Stimulated activated CD4-positive, alpha-beta T cell treated with anti-CD3 and anti-CD28 coated beads, TNF-alpha, amount 100 ng/mL, for 1 hour (primary cell): ENCODE results near the gene PLXNA2.
A peak's percentile ranks its signal among the peaks of the same experiment; 100 is the strongest.

Experiments used
- DNase-seq, 3 donors: peaks; one replicate each; pipeline ENCODE4 v3.0.0-alpha.2; 2020; ENCODE audit warnings: low read depth in 3 of 3, low spot score in 1 of 3

Gene PLXNA2

DNA sequence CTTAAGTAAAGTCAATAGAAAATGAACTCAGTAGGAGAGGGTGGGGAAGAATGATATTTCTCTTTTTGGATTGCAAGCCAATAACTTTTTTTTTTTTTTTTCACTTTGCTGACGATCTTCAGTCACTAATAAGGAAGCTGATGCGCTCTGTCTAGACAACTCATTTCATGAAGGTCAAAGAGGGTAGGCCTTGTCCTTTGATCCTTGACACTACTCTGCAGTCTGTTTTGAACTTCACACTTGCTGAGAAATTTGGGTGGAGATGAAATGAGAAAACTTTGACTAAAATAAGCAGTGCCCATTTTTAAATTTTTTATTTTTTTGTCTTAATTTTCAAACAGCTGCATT, 20.9 kb upstream of the PLXNA2 start:
- DNase-seq = no peak

GRCh38 chr1:208264469-208265121, 20.4 kb upstream of the PLXNA2 start:
- DNase-seq = no peak

GRCh38 chr1:208261874-208262273, 17.7 kb upstream of the PLXNA2 start:
- DNase-seq = no peak

GRCh38 chr1:208258277-208258676, 14.1 kb upstream of the PLXNA2 start:
- no peak for DNase-seq

- DNase-seq = no peak
Measured at GRCh38 chr1:208257351-208257750, 13.2 kb upstream of the PLXNA2 start.

DNA sequence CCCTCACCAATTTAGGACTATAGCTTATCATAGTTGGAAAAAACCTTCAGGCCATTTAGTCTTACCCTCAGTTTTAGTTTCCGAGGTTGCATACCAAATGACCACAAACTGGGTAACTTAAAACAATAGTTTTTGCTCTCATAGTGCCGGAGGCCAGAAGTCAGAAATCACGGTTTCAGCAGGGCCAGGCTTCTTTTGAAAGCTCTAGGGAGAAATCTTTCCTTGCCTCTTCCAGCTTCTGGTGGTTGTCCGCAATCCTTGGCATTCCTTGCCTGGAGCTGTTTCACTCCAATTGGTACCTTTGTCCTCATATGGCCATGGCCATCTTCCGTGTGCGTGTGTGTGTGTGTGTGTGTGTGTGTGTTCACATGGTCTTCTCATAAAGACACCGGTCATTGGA, 12.4 kb upstream of the PLXNA2 start:
- DNase-seq = no peak

DNA sequence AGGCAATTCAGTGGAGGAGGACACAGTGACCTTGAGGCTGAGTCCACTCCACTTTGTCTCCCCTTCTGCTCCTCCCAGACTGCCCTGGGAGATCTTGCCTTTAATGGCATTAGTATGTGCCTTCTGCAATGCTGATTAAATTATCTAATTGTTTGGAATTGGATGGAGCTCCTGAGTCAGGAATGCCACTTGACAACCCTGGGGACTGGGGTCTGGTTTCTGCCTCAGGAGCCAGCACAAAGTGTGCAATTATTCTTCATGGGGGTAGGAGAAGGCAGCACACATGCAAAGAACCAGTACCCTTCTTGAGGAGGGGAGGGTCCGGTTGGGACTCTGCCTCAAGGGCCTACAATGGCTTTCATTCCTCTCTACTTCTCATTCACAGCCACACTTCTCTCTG, 11.9 kb upstream of the PLXNA2 start:
- no peak for DNase-seq

DNA sequence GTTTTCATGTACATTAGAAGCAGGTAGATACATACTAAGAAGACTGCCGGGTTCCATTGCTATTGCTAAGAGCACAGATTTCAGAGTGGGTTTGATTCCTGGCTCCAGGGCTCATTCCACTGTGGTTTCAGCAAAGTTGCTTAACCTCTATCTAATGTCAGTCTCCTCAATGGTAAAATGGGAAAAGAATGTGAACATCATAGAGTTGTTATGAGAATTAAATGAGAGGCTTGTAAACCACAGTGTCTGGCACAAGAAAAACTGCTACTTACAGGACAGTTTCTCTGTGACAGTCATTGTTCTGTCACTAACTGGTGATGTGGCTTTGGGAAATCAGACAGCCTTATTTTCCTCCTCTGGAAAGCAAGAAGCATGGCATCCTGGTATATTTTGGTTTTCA, 10.7 kb upstream of the PLXNA2 start:
- no peak for DNase-seq

- DNase-seq = no peak
Measured at GRCh38 chr1:208254376-208254775, 10.2 kb upstream of the PLXNA2 start.

- no peak for DNase-seq
Measured at GRCh38 chr1:208252836-208253576, 8.8 kb upstream of the PLXNA2 start.

DNA sequence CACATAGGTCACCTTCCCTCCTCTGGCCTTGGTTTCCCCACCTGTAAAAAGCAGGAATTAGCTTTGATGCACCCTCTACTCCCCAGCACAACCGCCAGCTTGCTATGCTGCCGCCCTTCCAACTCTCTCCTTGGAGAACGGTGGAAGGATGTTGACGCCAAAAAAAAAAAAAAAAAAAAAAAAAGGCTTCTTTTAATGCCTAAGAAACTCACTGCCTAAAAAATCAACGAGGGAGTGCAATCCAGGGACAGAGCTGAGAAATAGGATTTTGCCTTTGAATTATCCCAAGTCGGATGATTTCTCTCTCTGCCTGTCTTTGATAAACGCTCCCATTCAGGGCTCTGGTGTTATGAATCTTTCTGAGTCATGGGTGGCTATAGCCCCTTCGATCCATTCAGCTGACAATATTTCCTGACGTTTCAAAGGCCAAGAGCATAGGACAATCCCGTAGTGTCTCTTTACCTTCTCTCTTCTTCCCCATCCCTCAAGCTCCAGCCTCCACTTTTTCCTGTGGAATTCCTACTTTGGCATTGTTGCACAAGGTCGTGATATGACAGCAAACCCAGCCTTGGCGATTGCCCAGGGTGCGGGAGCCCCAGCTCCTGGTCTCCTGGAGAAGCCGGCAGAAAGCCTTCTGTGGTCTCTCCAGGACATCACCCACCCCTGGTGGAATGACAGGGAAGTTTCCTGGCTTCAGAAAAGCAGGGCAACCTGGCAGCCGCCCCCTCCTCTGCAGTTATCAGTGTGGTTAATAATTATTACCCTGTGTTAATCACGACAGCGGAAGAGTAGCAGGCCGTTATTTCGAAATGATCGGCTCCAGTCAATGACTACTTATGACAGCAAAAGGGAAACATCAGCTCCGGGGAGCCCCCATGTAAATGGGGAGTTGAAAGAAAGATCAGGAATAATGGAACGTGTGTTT, 8.0 kb upstream of the PLXNA2 start:
- no peak for DNase-seq

DNA sequence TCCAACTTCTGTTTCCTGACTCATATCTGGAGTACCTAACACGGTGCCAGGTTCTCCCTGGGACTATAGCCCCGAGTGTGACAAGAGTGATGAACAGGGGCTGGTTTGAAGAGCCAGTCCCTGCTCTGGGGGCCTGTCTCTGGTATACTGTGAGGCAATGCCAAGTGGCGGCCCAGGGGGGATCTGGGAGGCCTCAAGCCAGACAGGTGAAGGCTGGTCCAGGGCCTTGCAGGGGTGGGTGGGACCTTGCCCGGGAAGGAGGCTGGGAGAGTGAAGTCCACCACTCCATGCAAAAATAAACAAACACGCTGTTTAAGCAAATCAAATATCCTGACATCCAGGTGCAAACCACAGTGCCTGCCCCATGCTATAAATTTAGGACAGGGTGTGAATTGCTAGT, 6.8 kb upstream of the PLXNA2 start:
- no peak for DNase-seq

DNA sequence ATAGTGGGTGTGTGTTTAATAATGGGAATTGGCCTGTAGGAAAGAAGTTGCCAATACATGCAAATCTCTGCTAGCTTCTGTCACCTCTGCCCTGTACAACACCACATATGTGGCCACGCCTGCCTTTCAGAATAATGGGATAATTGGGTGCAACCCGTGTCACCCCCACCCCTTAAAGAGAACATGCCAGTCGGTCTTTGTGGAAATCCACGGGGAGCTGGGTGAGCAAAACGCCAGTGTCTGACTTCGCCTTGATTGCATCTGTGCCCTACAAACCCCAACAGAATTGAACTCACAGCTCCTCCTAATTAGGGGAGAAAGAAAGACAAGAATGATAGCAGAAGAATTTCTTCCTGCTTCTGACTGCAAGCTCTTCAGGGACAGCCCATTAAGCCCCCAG, 6.4 kb upstream of the PLXNA2 start:
- no peak for DNase-seq

- DNase-seq = no peak
Measured at GRCh38 chr1:208248991-208249696, 5.0 kb upstream of the PLXNA2 start.

- no peak for DNase-seq
Measured at GRCh38 chr1:208248307-208248801, 4.2 kb upstream of the PLXNA2 start.

- DNase-seq = no peak
Measured at GRCh38 chr1:208247696-208248095, 3.5 kb upstream of the PLXNA2 start.

DNA sequence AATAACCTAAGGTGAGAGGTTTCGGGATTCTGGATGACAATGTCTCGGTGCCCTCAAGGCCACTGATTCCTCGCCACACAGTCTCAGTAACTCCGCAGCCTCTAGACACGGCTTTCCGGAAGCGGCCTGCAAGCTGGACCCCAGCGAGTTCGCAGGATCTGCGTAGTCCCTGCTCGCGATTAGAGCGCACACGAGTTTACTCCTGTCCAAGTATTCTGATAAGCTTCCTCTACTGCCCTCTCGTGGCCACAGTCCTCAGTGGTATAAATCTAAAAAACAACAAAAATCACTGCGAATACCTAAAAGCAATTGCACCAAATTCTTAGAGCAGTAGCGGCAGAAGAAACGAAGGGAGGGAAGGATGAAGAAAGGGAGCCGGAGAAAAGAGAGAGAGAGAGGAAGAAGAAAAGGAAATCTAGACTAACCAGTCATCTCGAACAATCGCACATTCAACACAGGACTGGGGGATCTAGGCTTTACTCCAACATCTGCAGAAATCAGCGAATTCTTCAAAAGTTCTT, 1.1 kb upstream of the PLXNA2 start:
- DNase-seq = peak; percentile 33 to 58 (median 49)

- DNase-seq = no peak
Measured at GRCh38 chr1:208243527-208243966, 637 bp downstream of the PLXNA2 start.

- no peak for DNase-seq
Measured at GRCh38 chr1:208242941-208243526, 1.1 kb downstream of the PLXNA2 start.

DNA sequence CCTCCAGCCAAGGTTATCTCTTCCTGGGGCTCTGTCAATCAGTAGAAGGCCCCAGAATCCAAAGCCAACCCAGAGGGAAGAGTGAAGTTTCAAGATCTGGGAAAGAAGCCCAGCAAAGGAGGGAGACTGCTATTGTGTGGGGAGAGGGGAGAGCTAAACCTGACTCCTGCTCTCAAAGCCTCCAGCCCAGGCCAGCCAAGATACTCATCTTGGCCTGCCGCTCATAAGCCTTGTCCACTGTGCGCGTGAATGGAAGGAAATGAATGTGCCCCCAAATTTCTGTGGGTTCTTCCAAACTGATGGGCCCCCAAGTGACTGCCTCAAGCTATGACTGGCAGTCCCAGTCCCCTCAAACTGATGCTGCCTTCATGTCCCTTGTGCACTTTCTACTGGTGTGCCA, 2.0 kb downstream of the PLXNA2 start:
- no peak for DNase-seq
